AG20443 (cell line): ENCODE data around the gene RCOR3.

Experiments
- DNase-seq: peaks from one replicate; pipeline ENCODE4 v3.0.0; 2012; ENCODE audit warnings: low spot score, mixed read lengths

The RCOR3 gene

DNA sequence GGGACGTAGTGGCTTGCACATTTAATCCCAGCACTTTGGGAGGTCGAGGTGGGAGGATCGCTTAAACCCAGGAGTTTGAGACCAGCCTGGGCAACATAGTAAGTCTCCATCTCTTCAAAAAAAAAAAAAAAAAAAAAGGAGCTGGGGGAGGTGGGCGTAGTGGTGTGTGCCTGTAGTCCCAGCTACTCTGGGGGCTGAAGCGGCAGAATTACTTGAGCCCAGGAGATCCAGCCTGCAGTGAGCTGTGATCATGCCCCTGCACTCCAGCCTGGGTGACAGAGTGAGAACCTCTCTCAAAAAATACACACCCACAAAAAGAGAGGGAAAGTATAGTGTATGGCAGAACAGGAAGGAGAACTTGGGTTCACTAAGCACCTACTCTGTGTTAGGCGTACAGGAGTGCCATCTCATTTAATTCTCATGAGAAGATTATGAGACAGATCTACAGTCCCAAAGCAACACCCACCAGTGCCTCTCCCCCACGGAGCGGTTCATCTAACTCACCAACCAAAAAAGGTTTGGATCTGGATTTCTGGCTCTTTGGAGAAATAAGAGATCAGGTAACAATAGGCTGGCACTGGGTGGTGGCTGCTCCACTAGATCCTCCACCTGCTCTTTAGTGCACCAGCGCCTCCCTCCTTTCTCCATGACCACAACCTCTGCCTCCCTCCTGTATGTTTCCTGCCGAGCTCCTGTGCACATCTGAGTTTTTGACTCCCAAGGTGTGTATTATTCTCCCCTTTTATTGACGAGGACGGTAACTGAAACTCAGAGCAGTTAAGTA, 66.0 kb downstream of the RCOR3 start:
- DNase-seq, result no peak

DNA sequence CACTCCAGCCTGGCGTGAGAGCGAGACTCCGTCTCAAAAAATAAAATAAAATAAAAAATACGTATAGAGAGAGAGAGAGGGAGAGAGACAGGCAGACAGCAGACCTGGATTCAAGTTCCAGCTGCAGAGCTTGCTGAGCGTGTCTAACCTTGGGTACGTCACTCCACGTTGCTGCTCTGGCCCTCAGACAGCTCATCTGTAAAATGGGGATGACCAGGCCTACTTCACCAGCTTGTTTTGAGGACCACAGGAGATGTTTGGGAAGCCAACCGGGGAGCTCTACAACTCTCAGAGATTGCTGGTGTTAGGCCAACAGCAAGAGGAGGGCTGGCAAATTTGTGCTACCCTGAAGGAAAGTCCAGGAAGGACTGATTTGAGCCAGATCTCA, 67.0 kb downstream of the RCOR3 start:
- DNase-seq, result no peak

DNA sequence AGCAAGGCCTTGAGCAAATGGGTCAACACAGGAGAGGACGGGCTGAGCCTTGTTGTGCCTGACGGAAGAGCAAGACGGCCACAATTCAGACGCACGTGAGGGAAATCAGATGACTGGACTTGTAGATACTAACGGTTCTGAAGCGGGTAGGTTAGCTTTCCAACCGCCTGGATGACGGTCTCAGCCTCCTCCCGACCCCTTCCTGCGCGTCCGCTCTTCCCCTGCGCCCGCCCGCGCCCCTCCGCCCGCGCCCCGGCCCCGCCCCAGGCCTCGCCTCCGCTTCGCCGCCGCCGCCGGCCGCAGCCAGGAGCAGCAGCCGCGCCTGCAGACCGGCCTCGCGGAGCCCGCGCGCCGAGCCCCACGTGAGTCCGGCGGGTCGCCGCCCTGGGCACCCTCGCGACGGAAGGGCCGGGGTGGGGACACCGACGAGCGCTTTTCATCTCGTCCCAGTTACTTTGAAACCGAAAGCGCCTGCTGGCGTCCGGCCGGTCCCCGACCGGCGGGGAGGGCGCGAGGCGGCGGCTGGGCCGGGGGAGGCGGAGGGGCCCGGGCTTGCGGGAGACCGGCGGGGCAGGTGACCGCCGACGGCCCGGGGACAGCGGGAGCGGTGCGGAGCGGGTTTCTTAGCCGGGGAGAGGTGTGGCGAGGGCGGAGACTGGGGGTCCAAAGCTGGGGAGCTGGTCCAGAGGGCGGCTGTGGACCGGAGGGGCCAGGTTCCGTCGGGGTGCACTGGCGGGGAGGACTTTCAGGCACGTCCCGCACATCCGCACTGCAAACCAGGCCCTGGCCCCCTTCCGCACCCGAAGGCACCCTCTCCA, 67.6 kb downstream of the RCOR3 start, which contains the start of gene TRAF5:
Gene TRAF5, plus strand, starts transcription at position 306 of the 818 bp plus-strand sequence. CDS start 26,407 bp downstream, outside the sequence.
- DNase-seq, result peak; percentile 82

DNA sequence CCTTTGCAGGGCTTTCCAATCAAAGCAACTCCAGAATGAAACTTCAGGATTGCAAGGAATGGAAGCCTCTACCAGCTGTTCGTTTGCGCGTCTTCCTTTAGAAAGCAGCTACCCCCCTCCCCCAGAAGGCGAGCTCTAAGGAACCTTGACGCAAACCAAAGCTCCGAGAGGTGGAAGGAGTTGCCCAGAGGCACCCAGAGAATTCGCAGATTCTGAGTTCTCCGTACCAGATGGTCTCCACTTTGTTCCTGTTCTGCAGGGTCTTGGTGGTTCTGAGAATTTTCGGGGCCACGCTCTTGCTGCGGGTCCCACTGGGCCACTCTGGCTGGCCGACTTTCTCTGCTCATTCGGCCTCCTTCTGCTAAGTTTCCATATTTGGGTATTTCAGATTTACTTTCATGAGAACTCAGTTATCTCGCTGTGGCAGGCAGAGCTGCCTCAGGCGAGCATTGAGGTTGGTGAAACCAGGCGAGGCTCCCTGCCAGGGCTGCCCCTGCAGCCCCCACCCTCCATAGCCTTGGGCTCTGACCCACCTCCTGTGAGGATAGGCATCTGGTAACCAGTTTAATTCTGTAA, 68.3 kb downstream of the RCOR3 start:
- peak; percentile 68 for DNase-seq

DNA sequence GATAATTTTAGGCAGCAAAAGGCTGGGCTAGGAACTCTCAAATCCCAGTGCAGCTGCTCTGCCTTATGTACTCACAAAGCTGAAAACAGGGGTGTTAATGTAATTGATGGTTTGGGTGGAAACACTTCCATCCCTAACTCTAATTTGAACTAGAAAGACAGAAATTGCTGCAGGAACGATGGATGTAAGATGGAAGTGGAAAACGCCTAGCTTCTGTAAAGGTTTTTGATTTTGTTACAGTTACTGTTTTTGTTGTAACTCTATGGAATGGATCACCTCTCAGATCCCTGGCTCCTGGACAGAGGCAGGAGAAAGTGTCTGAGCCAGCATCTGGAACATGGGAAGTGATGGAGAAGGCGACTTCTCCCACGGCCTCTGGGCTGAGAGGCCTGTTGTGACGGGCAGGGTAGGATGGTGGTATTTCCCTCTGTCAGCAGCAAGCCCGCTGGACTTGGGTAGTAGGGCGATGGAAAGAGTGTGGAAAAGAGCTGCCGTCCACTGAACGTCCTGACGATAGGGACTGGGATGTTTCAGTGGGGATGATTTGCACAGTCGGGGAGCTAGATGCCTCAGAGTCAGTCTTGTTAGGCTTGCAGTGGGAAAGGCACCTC, 69.0 kb downstream of the RCOR3 start:
- DNase-seq, result no peak

DNA sequence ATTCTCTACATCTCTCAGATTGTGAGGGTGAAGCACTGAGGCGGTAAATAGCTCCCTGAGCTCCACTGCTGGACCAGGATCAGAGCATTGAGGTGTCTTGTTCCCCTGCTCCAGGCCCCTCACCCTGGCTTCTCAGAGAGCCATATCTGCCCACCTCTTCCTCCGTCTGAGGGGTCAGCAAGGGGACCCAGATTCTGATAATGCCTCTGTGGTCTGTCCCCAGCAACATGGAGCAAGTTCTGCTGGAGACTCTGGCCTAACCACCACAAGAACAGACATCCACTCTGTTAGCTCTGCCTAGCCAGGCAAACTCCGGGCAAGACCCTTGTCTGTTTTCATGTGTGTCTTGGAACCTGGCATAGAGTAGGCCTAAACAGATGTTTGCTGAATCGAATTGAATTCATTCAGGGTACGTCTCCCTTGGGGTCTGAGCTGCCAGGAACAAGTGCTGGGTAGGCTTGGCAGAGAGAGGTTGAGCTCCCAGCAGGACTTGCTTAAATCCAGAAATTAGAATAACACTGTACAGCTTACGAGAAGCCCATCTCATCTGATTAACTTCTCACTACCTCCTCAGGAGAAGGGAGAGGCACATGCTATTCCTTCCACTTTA, 69.8 kb downstream of the RCOR3 start:
- DNase-seq, result no peak

DNA sequence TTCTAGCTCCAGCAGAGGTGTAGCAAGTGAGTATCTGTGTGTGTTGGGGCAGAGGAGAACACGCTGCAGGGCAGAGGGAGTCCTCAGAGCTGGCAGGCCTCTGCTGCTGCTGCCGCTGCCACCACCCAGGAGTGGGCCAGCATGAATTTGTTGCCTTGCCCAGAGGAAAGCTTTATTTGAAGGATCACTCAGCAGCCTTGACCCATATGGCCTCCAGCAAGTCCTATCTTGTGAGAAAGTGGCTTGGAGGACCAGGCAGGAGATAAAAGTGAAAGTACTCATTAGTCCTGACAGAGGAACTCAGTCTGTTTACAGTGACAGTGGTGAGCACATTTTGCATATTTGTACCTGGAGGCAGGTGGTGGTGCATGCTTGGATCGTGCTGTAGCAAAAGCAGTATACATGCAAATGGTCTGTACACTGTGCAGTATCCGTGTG, 70.6 kb downstream of the RCOR3 start:
- no peak for DNase-seq

DNA sequence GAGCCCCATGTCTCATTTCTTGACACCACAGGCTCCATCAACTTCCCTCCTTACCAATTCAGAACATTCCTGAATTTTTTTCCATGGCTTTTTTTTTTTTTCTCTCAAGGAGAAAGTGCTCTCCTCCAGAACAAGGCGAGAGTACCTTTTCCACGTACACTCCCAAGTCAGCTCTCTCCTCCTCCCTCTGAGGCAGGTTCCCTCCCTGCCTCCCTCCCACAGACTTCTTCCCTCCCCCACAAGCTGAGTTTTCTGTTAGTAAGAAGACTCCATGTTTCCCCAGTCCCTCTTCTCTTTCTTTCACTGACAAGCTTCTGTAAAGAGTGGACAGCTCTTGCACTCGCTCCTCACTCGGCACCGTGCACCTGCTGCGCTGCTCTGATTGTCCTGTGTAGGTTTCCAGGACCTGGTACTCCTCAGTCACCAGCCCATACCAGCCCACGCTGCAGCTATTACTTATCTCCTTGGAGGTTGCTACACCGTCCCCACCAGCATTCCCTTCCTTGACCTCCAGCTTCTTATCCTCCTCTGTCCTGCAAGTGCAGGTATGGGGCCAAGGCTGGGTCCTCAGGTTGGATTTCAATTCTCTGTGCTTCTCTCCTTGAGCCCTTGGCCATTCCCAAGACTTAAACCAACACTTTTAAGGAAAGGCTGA, 71.2 kb downstream of the RCOR3 start:
- no peak for DNase-seq

DNA sequence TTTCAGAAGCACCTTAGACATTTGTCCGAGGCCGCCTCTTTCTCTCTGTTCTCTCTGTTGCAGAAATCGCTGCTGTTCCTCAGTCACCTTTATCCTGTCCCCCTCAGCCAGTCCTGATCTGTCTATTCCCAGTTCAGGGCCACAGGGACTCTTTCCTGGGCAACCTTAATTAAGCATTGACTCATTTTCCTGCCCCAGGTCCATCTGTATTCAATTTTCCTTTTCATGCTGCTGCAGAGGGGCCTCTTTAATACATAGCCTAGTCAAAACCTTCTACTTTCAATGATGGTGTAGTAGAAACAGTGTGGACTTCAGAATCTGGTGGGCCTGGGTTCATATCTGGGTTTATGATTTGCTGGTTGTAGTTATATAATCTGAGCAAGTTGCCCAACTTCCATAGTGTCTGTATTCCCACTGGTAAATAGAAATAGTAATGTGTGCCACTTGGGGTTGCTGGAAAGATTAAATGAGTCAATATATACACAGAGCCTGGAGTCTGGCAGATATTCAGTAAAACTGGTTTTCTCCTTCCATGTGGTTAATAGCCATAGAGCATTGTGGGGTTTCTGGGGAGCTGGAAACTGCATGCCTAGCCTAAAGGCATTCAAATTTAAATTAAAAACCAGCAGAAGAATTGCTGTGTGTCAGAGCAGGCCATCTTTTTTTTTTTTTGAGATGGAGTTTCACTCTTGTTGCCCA, 72.0 kb downstream of the RCOR3 start:
- peak; percentile 26 for DNase-seq

DNA sequence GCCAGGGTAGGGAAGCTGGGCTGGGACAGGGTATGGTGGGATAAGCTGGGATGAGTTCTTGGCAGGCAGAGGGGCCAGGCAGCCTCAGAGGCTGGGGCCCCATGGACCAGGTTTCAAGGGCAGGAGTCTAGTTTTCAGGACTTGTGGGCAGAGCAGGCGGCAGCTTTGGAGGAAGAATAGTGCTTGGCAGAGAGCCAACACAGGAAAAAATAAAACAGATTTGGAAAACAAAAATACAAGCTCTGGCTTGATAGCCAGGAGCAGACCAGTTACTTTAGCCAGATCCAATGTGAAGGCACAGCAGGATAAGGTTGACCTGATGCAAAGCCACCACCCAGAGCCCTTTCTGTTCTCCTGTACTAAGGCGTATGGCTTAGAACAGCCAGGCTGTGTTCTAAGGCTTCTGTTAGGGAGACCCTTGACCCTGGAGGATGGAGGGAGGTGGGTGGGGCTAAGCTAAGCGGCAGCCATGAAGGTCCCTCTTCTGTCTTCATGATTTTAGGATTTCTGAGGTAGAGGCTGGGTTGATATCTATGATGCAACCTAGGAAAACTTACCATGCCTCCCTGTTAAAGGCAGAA, 73.0 kb downstream of the RCOR3 start:
- DNase-seq, result no peak

DNA sequence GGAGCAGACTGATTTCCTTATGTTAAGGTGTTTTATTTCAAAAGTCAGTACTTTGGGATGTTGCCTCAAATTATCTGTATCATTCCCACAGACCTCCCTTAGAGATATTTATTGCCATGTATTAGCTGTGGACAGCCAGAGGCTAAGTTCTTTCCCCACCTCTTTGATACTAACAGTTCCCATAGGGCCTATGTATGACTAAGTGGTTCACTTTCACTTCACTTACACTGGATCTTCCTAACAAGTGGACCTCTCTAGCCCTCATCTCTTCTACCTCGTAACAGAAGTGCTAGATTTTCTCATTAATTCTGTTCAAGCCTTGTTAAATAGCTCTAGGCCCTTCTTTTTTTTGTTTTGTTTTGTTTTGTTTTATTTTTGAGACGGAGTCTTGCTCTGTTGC, 73.7 kb downstream of the RCOR3 start:
- DNase-seq, result no peak

DNA sequence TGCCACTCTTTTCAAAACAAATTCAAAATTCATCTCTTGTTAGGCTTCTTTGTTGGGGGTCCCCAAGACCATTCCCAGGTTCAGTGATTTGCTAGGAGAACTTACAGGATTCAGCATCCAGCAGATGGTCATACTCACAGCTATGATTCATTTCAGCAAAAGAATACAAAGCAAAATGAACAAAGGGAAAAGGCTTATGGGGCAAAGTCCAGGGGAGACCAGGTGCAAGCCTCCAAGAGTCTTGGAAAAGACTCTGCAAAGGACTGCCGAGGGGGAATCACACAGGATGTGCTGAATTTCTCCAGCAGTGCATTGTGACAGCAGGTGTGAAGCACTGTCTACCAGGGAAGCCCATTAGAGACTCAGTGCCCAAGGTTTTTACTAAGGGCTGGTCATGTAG, 74.7 kb downstream of the RCOR3 start:
- no peak for DNase-seq

DNA sequence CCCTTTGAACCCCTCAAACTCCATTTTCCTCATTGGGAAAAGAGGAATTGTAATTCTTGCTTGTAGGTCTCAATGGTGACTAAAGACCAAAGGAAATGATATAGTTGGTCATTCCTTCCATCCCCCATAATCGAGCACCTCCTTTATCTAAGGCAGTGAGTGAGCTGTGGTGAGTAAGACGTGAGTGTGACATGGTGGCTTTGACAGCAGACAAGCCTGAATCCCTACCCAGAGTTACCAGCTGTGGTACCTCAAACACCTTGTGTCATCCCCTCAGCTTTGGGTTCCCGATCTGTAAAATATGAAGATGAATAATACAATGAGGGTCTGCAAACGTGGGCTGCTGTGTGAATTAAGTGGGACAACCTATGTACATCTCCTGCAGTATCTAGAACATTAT, 75.8 kb downstream of the RCOR3 start:
- DNase-seq, result no peak

DNA sequence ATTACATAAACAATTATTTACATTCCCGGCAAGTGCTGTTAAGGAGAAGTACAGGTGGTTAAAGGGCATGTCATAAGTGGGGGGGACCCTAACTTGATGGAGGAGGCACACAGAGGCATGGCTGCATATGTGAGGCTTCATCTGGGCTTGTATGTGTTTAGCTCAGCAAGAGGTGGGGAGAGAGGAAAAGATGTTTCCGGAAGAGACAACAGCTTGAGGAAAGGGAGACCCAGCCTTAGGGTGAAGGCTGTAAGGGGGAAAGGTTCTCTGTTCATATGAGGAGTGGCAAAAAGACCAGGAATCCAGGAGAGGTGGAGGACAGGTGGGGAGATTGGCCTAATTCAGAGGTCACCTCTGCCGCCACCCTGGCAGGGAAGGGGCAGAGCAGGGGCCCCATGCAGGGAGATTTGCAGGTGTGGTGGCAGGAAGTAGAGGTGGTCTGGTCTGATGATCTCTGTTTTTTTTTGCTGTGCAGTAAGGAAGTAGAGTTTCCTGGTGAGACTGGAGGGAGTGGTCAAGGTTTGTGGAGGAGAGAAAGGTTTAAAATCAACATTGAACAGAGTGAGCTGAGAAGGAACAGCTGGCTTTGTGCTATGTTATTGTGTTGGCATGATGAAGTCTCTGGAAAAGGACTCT, 76.5 kb downstream of the RCOR3 start:
- no peak for DNase-seq

DNA sequence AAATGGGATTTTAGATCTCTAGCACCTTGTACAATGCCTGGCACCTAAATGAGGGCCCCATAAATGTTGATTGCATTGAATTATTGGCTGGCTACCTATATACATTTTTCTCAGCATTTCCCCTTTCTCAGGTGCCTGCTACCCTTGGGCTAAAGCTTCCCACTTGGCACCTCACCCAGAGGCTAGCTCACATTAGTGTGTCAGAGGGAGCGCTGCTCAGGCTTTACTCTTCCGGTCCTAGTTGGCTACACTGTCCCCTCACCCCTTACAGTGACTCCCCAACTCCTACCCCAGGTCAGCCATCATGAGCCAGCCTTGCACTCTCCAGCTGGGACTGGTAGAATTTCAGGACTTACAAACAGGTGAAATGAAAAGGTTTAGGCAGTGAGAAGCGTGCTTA, 77.0 kb downstream of the RCOR3 start:
- no peak for DNase-seq

DNA sequence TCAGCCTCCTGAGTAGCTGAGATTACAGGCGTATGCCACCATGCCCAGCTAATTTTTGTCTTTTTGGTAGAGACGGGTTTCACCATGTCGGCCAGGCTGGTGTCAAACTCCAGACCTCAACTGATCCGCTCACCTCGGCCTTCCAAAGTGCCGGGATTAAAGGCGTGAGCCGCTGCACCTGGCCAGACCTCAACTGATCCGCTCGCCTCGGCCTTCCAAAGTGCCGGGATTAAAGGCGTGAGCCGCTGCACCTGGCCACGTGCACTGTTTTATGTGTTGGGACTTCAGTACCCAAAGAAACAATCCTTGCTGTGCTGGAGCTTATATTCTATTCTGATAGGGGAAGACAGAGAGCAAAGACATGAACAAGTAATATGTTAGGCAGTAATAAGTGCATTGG, 77.6 kb downstream of the RCOR3 start:
- no peak for DNase-seq

DNA sequence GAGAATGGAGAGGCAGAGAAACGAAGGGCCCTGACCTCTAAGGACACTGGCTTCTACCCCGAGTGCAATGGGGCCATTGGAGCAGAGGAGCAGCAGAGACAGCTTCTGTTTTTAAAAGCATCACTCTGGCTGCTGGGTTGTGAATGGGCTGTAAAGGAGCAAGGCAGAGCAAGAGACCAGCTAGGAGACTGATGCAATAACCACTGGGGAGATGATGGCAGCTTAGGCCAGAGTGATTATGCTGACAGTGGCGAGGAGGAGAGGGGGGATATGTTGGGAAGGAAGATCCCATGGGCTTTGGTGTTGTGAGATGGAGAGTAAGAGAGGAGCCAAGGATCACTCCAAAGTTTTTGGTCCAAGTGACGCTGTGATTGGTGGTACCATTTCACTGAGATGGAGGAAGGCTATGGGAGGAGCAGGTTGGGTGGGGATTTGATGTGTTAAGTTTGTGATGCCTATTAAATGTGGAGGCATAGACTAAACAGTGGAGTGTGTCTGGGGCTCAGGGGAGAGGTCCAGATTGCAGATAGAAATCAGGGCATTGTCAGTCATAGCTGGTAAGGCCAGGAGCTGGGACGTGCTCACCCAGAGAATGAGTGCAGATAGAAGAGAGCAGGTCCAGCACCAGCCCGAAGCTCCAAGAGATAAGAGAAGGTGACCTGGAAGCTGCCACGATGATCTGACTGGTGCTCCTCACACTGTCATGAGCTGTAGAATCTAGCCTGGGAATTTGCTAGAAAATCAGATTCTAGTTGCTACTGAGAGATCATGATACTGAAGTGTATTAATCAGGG, 78.5 kb downstream of the RCOR3 start:
- DNase-seq, result no peak

DNA sequence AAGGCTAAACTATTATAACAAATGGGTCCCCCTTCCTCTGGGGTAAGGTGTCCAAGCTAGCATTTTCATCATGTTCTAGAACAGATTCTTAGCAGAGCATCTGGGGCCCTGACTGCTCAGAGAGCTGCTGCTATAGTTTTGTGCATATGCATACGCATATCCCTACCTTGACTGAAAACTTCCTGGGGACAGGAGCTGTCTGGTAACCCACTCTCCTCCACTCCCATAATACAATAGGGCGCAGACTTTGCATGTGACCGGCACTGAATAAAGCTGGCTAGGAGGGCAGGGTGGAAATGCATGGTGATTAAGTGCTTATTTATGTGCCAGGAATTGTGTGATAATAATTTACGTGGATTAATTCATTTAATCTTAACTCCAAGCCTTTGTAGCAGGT, 79.1 kb downstream of the RCOR3 start:
- DNase-seq, result no peak

DNA sequence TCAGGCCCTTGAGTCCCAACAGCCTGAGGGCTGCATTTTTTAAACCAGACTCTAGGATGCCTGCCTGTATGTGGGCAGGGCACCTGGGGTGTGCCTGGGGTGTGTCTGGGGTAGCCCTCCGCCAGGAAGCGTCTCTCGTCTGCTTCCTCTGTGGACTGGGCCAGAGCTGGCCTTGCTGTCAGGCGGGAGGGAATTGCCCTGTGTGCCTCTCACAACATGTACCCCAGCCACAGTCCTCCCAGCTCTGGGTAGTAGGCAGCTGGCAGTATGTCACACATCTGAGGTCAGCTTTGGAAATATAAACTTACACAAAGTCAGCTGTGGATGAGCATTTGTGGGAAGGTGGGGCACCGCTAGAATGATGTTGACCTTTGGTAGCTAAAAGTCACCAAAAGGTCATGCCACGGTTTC, 80.5 kb downstream of the RCOR3 start:
- no peak for DNase-seq
